Tibial artery (tissue), 4 donors: ENCODE measurements around the gene NDUFA7.
"Not testable (repeated sequence)": the region's sequence is repeated elsewhere in the genome, so short reads cannot be mapped to it uniquely, and the experiment has no call there.

Experiments used
- DNase-seq, 2 donors: peaks; one replicate each; pipeline ENCODE4 v3.0.0-alpha.2; 2019
- H3K27ac ChIP-seq, 2 donors: fragments of 200-600 bp; sonication (generic) in 1 of 2; 1 replicate in 1 of 2; 2 replicates in 1 of 2; pipeline ENCODE4 v1.5.1; 2018 to 2019; ENCODE audit warnings: mild to moderate bottlenecking in 1 of 2
- H3K27me3 ChIP-seq, 2 donors: fragments of 200-600 bp; sonication (generic) in 1 of 2; one replicate each; pipeline versions ENCODE4 v1.5.1 to v1.6.0; 2016 to 2019
- H3K36me3 ChIP-seq, 3 donors: fragments of 200-600 bp; sonication (generic) in 2 of 3; one replicate each; pipeline ENCODE4 v1.5.1; 2016 to 2019; ENCODE audit warnings: mild to moderate bottlenecking in 2 of 3
- H3K4me1 ChIP-seq, 4 donors: fragments of 200-600 bp; sonication (generic) in 2 of 4; 1 replicate in 3 of 4; 2 replicates in 1 of 4; pipeline ENCODE4 v1.5.1; 2016 to 2019
- H3K4me3 ChIP-seq, 2 donors: fragments of 200-600 bp; sonication (generic) in 1 of 2; 1 replicate in 1 of 2; 2 replicates in 1 of 2; pipeline ENCODE4 v1.5.1; 2018 to 2019; ENCODE audit warnings: mild to moderate bottlenecking in 2 of 2
- H3K9me3 ChIP-seq, 3 donors: fragments of 200-600 bp; sonication (generic) in 1 of 3; one replicate each; pipeline ENCODE4 v1.5.1; 2016 to 2019
- intact Hi-C: fragments of 100-400 bp; cut with DNase I; formaldehyde crosslinking; loops from one replicate; pipeline ENCODE4 v1.15.0; 2023; ENCODE audit warnings: low total_unique reads
- TF ChIP-seq, protein P1 (sequence below), 2 experiments: fragments of 200-600 bp in 1 of 2; fragments of 450-650 bp in 1 of 2; IDR thresholded peaks; one replicate each; pipeline ENCODE4 v1.5.1; 2017 to 2019; ENCODE audit warnings: antibody characterized with exemption in 2 of 2, mild to moderate bottlenecking in 1 of 2, moderate library complexity in 1 of 2

Gene NDUFA7

DNA sequence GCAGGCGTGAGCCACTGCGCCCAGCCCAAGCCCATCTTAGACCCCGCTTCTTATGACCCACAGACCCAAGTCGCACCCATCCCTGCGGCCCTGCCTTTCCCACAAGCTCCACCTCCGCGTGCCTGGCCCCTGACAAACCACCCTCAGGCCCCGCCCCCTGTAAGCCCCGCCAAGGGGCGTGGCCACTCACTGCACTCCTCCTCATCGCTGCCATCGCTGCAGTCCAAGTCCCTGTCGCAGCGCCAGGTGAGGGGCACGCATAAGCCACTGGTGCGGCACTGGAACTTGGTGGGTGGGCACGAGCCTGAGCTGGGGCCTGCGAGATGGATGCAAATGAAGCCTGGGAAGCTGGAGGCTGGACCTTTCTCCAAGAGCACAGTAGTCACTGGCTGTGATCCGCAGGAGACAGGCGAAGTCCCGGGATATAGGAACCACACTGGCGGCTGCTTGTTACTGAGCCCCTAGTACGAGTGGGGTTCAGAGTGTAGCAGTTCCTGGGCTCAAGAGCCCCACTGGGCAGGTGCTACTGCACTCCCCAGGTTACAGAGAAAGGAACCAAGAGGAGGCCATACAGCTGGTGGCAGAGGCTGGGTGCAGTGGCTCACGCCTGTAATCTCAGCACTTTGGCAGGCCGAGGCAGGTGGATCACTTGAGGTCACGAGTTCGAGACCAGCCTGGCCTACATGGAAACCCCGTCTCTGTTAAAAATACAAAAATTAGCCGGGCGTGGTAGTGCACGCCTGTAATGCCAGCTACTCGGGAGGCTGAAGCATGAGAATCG lies 16.1 kb downstream of the NDUFA7 start:
- Histone ChIP-seq H3K27me3 (no peaks in the 10 kb centered on the region), H3K9me3 (no peaks in the 10 kb centered on the region), H3K27ac (no peak overlapping the region), H3K4me3 (no peak overlapping the region), H3K4me1 (peaks cover 0 to 25% (median 18%) of the 10 kb centered on the region in 4 donors), H3K36me3 (peaks cover 3 to 32% (median 7%) of the 10 kb centered on the region in 3 donors)
- TF ChIP-seq, protein P1, sequence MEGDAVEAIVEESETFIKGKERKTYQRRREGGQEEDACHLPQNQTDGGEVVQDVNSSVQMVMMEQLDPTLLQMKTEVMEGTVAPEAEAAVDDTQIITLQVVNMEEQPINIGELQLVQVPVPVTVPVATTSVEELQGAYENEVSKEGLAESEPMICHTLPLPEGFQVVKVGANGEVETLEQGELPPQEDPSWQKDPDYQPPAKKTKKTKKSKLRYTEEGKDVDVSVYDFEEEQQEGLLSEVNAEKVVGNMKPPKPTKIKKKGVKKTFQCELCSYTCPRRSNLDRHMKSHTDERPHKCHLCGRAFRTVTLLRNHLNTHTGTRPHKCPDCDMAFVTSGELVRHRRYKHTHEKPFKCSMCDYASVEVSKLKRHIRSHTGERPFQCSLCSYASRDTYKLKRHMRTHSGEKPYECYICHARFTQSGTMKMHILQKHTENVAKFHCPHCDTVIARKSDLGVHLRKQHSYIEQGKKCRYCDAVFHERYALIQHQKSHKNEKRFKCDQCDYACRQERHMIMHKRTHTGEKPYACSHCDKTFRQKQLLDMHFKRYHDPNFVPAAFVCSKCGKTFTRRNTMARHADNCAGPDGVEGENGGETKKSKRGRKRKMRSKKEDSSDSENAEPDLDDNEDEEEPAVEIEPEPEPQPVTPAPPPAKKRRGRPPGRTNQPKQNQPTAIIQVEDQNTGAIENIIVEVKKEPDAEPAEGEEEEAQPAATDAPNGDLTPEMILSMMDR (IDR thresholded peaks at IDR 0.05): no peak
- intact Hi-C loops: no loop called here
- peak in 1 of 2 donors; percentile 62 for DNase-seq

DNA sequence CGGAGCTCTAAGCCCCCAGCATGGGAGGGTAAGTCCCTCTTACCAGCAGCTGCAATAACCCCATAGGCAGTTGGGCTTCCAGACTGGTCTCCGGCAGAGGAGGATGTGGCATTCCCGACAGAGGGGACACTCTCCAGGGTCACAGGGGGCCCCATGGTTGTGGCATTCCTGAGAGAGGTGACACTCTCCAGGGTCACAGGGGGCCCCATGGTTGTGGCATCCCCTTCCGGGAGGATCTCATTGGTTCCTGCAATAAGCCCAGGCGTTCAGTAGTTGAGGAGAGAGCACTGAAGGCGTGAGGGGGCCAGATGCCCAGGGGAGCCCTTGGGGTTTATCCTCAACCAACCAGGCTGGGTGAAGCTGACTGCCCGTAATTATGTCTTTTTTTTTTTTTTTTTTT lies 18.4 kb downstream of the NDUFA7 start:
- Histone ChIP-seq H3K4me3 (no peak overlapping the region), H3K4me1 (peaks cover 0 to 7% (median 5%) of the 10 kb centered on the region in 4 donors), H3K36me3 (peaks cover 0 to 23% (median 0%) of the 10 kb centered on the region in 3 donors), H3K9me3 (no peaks in the 10 kb centered on the region), H3K27me3 (no peaks in the 10 kb centered on the region), H3K27ac (no peak overlapping the region)
- peak in 1 of 2 donors; percentile 17 for DNase-seq
- intact Hi-C loops: no loop called here
- TF ChIP-seq, protein P1 (IDR thresholded peaks at IDR 0.05): no peak

DNA sequence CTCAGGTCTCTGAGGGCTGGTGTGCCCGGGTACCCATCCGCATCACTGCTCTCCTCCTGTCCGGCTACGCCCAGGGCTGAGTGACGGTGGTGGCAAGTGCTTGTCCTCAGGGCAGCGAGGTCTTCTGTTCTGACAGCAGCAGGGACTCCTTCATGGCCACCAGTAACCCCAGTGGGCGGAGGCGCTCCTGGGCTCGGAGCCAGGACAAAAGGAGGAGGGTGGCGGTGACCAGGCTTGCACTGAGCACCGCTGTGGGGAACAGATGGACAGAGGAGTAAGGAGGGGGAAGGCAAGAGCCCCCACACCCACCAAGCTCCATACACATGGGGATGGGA lies 18.9 kb downstream of the NDUFA7 start:
- no peak overlapping the region for H3K27ac ChIP-seq
- no peaks in the 10 kb centered on the region for H3K9me3 ChIP-seq
- H3K36me3 ChIP-seq: peaks cover 0 to 23% (median 0%) of the 10 kb centered on the region in 3 donors
- intact Hi-C loops: no loop called here
- peak in 1 of 2 donors; percentile 66 for DNase-seq
- TF ChIP-seq, protein P1 (IDR thresholded peaks at IDR 0.05): no peak
- no peaks in the 10 kb centered on the region for H3K27me3 ChIP-seq
- H3K4me1 ChIP-seq: peaks cover 0 to 3% (median 2%) of the 10 kb centered on the region in 4 donors
- no peak overlapping the region for H3K4me3 ChIP-seq

DNA sequence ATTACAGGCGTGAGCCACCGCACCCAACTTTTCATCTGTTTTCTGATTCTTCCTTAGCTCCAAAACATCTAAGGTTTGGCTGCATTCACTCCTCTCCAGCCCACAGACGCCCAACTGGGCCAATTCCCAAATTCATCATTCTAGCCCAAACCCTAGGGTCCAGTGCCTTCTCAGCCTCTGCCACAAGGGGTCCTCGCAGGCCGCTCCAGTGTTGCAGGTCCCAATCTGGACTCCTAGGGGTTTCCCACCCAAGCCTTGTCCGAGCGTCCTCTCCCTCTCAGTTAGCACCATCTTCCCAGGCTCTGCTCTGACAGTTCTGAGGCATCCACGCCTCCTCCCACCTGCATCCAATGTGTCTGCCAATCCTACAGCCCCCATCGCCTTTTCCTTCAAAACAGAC lies 29.8 kb downstream of the NDUFA7 start:
- intact Hi-C loops, H3K27me3 ChIP-seq, H3K9me3 ChIP-seq, H3K4me1 ChIP-seq, H3K4me3 ChIP-seq, H3K36me3 ChIP-seq, H3K27ac ChIP-seq, DNase-seq: not testable (repeated sequence)

DNA sequence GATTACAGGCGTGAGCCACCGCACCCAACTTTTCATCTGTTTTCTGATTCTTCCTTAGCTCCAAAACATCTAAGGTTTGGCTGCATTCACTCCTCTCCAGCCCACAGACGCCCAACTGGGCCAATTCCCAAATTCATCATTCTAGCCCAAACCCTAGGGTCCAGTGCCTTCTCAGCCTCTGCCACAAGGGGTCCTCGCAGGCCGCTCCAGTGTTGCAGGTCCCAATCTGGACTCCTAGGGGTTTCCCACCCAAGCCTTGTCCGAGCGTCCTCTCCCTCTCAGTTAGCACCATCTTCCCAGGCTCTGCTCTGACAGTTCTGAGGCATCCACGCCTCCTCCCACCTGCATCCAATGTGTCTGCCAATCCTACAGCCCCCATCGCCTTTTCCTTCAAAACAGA lies 44.7 kb downstream of the NDUFA7 start:
- H3K9me3 ChIP-seq, H3K27ac ChIP-seq, DNase-seq, intact Hi-C loops, H3K4me1 ChIP-seq, H3K4me3 ChIP-seq, H3K27me3 ChIP-seq, H3K36me3 ChIP-seq: not testable (repeated sequence)

DNA sequence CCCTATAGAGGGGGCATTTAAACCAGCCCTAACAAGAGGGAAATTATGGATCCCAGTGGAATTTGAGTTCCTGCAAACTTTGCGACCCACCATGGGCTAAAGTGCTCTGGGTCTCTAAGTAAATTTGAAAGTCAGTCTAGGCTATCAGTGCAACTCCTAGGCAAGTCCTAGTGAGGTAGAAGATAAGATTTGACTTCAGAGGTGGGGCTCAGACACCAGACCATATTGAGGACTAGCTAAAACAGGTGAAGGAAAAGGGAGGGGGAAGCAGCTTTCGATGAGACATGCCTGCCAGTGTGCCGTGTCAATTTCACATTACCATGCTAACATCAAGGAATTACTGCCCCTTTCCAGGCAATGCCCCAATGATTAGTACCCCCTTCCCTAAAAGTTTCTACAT lies 51.5 kb downstream of the NDUFA7 start:
- H3K36me3 ChIP-seq: no peaks in the 10 kb centered on the region
- H3K27ac ChIP-seq: no peak overlapping the region
- H3K27me3 ChIP-seq: no peaks in the 10 kb centered on the region
- intact Hi-C loops: loop anchor here (10.0 kb wide), 2 partner anchors 235 to 375 kb away; partner anchors contain the start of gene PRAM1
- no peak overlapping the region for H3K4me3 ChIP-seq
- peaks cover 0 to 13% (median 6%) of the 10 kb centered on the region in 4 donors for H3K4me1 ChIP-seq
- TF ChIP-seq, protein P1 (IDR thresholded peaks at IDR 0.05): no peak
- H3K9me3 ChIP-seq: no peaks in the 10 kb centered on the region
- no peak for DNase-seq
